ENCODE measurements around the gene FKBP3.

DNA sequence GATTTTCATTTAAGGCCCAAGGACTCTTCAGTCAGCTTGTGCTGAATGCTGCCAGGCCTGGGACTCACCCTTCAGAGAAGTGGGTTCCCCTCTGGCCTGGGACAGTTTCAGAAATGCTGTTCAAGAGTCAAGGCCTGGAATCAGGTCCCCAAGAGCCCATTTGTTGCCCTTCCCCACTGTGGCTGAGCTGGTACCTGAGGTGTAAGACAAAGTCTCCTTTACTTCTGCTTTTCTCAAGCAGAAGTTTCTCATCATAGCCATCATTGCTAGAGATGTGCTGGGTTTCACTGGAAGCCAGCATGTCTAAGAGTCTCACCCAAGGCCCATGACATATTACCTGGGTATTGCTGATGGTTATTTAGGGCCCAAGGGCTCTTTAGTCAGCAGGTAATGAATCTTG, 10.4 kb upstream of the FKBP3 start:
- no peak for TF ChIP-seq POLR2A (IDR thresholded peaks at IDR 0.05; ENCODE audit: low read length)
- TF ChIP-seq GATA1 (IDR thresholded peaks at IDR 0.05; ENCODE audit: low read depth, low read length), result no peak
